Parathyroid adenoma (tissue), 2 donors: ENCODE measurements around the gene ERI2.

Experiments used
- H2AFZ ChIP-seq: fragments of 300-600 bp; sonication (generic); one replicate; pipeline ENCODE4 v1.7.0; 2017; ENCODE audit warnings: antibody characterized with exemption, mild to moderate bottlenecking
- H3K27ac ChIP-seq: fragments of 300-600 bp; sonication (generic); one replicate; pipeline ENCODE4 v1.7.0; 2017
- H3K27me3 ChIP-seq: fragments of 300-600 bp; sonication (generic); one replicate; pipeline ENCODE4 v1.7.0; 2017; ENCODE audit warnings: low read length; ENCODE audit not compliant: control insufficient read depth, insufficient read depth
- H3K36me3 ChIP-seq: fragments of 300-600 bp; sonication (generic); one replicate; pipeline ENCODE4 v1.7.0; 2017; ENCODE audit warnings: low read length; ENCODE audit not compliant: control insufficient read depth, insufficient read depth
- H3K4me1 ChIP-seq: fragments of 300-600 bp; sonication (generic); one replicate; pipeline ENCODE4 v1.7.0; 2017; ENCODE audit warnings: control low read depth
- H3K4me2 ChIP-seq: fragments of 300-600 bp; sonication (generic); one replicate; pipeline ENCODE4 v1.7.0; 2017; ENCODE audit warnings: low read length
- H3K4me3 ChIP-seq: fragments of 300-600 bp; sonication (generic); one replicate; pipeline ENCODE4 v1.7.0; 2017; ENCODE audit warnings: low read depth, low read length
- H3K79me2 ChIP-seq: fragments of 300-600 bp; sonication (generic); one replicate; pipeline ENCODE4 v1.7.0; 2017; ENCODE audit warnings: control low read depth
- H3K9ac ChIP-seq: fragments of 300-600 bp; sonication (generic); one replicate; pipeline ENCODE4 v1.7.0; 2017; ENCODE audit warnings: mild to moderate bottlenecking
- H3K9me3 ChIP-seq: fragments of 300-600 bp; sonication (generic); one replicate; pipeline ENCODE4 v1.7.0; 2017; ENCODE audit warnings: low read length; ENCODE audit not compliant: control insufficient read depth
- TF ChIP-seq, protein P1 (sequence below): fragments of 300-600 bp; sonication (generic); IDR thresholded peaks from one replicate; pipeline ENCODE4 v1.7.0; 2017; ENCODE audit warnings: antibody characterized with exemption, mild to moderate bottlenecking
- donor health status: primary hyperparathyroidism.

The ERI2 gene

GRCh38 chr16:20773679-20774078, 32.6 kb downstream of the ERI2 start:
- Histone ChIP-seq H3K36me3 (no peaks in the 10 kb centered on the region), H3K9me3 (no peaks in the 10 kb centered on the region), H3K4me1 (no peaks in the 10 kb centered on the region), H3K27me3 (no peaks in the 10 kb centered on the region), H3K4me3 (no peak overlapping the region), H3K9ac (no peak overlapping the region), H3K79me2 (no peaks in the 10 kb centered on the region), H3K4me2 (no peak overlapping the region), H3K27ac (no peak overlapping the region), H2AFZ (no peak overlapping the region)
- TF ChIP-seq, protein P1, sequence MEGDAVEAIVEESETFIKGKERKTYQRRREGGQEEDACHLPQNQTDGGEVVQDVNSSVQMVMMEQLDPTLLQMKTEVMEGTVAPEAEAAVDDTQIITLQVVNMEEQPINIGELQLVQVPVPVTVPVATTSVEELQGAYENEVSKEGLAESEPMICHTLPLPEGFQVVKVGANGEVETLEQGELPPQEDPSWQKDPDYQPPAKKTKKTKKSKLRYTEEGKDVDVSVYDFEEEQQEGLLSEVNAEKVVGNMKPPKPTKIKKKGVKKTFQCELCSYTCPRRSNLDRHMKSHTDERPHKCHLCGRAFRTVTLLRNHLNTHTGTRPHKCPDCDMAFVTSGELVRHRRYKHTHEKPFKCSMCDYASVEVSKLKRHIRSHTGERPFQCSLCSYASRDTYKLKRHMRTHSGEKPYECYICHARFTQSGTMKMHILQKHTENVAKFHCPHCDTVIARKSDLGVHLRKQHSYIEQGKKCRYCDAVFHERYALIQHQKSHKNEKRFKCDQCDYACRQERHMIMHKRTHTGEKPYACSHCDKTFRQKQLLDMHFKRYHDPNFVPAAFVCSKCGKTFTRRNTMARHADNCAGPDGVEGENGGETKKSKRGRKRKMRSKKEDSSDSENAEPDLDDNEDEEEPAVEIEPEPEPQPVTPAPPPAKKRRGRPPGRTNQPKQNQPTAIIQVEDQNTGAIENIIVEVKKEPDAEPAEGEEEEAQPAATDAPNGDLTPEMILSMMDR = no peak

GRCh38 chr16:20768818-20769217, 37.5 kb downstream of the ERI2 start:
- H3K27ac ChIP-seq = no peak overlapping the region

GRCh38 chr16:20768121-20768520, 38.2 kb downstream of the ERI2 start:
- Histone ChIP-seq H3K9ac (no peak overlapping the region), H3K4me1 (no peaks in the 10 kb centered on the region), H3K9me3 (no peaks in the 10 kb centered on the region), H3K4me2 (no peak overlapping the region), H3K27ac (no peak overlapping the region), H2AFZ (no peak overlapping the region), H3K4me3 (no peak overlapping the region), H3K36me3 (no peaks in the 10 kb centered on the region), H3K79me2 (no peaks in the 10 kb centered on the region), H3K27me3 (no peaks in the 10 kb centered on the region)
- TF ChIP-seq, protein P1 = no peak

More at GRCh38 chr16:20768818-20769217, 37.5 kb downstream of the ERI2 start:
- Histone ChIP-seq H2AFZ (no peak overlapping the region), H3K4me2 (no peak overlapping the region), H3K27me3 (no peaks in the 10 kb centered on the region), H3K4me1 (no peaks in the 10 kb centered on the region), H3K36me3 (no peaks in the 10 kb centered on the region), H3K9me3 (no peaks in the 10 kb centered on the region), H3K9ac (no peak overlapping the region), H3K79me2 (no peaks in the 10 kb centered on the region), H3K4me3 (no peak overlapping the region)
- TF ChIP-seq, protein P1 = no peak

GRCh38 chr16:20767577-20767976, 38.7 kb downstream of the ERI2 start:
- H3K4me3 ChIP-seq = no peak overlapping the region
- no peaks in the 10 kb centered on the region for H3K79me2 ChIP-seq
- H3K27ac ChIP-seq = no peak overlapping the region
- H3K9me3 ChIP-seq = no peaks in the 10 kb centered on the region
- H3K36me3 ChIP-seq = no peaks in the 10 kb centered on the region
- TF ChIP-seq, protein P1 = no peak
- no peaks in the 10 kb centered on the region for H3K27me3 ChIP-seq
- H3K9ac ChIP-seq = no peak overlapping the region
- H3K4me1 ChIP-seq = no peaks in the 10 kb centered on the region
- H3K4me2 ChIP-seq = no peak overlapping the region
- H2AFZ ChIP-seq = no peak overlapping the region

DNA sequence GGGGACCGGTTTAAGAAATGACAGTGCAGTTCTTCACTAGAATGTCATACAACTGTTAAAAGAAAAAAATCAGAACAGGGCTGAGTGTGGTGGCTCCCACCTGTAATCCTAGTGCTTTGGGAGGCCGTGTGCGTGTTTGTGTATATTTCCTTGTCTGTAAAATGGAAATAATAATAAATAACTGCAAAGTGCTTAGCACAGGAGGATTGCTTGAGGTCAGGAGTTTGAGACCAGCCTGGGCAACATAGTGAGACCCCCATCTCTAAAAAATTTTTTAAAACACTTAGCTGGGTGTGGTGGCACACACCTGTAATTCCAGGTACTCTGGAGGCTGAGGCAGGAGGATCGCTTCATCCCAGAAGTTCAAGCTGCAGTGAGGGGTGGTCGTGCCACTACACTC, 40.0 kb downstream of the ERI2 start:
- Histone ChIP-seq H3K4me3 (no peak overlapping the region), H3K79me2 (no peaks in the 10 kb centered on the region), H3K27ac (no peak overlapping the region), H3K36me3 (no peaks in the 10 kb centered on the region), H3K4me2 (no peak overlapping the region), H3K9ac (no peak overlapping the region), H3K9me3 (no peaks in the 10 kb centered on the region), H3K27me3 (no peaks in the 10 kb centered on the region), H3K4me1 (no peaks in the 10 kb centered on the region), H2AFZ (no peak overlapping the region)
- TF ChIP-seq, protein P1 = no peak
